HCT116 (cell line): ENCODE data around the gene CSNK1G2.

Source experiments
- EZH2 ChIP-seq: fragments of 200-600 bp; sonication (generic); IDR thresholded peaks from 2 replicates; pipeline ENCODE4 v1.6.1; 2017; ENCODE audit warnings: antibody characterized with exemption, mixed run types
- FOSL1 ChIP-seq: IDR thresholded peaks from 2 replicates; pipeline ENCODE4 v1.6.1; 2012; ENCODE audit warnings: low read depth
- JUND ChIP-seq: IDR thresholded peaks from 2 replicates; pipeline ENCODE4 v1.6.1; 2012
- POLR2A ChIP-seq: IDR thresholded peaks from 2 replicates; pipeline ENCODE4 v1.7.0; 2011; ENCODE audit warnings: borderline replicate concordance; ENCODE audit not compliant: insufficient read depth, insufficient read length; ENCODE audit errors: extremely low read depth
- POLR2AphosphoS5 ChIP-seq: IDR thresholded peaks from 2 replicates; pipeline ENCODE4 v1.6.1; 2011; ENCODE audit warnings: mild to moderate bottlenecking, low read depth, low read length, moderate library complexity
- SRF ChIP-seq: IDR thresholded peaks from 2 replicates; pipeline ENCODE4 v1.6.1; 2012; ENCODE audit warnings: low read depth
- TCF7L2 ChIP-seq: IDR thresholded peaks from 2 replicates; pipeline ENCODE4 v1.7.0; 2011; ENCODE audit warnings: borderline replicate concordance, inconsistent platforms; ENCODE audit not compliant: insufficient read depth, insufficient read length; ENCODE audit errors: extremely low read depth
- ZFX ChIP-seq: fragments of 450-650 bp; IDR thresholded peaks from 2 replicates; pipeline ENCODE4 v1.6.1; 2017
- TF ChIP-seq, protein P1 (sequence below), 3 experiments: fragments of 200-600 bp in 1 of 3; sonication (generic) in 1 of 3; IDR thresholded peaks in 2 of 3; conservative IDR thresholded peaks in 1 of 3; 2 replicates each; pipeline ENCODE4 v1.5.1; 2012 to 2017; ENCODE audit warnings: low read depth in 2 of 3, low read length in 2 of 3, antibody characterized with exemption in 1 of 3, borderline replicate concordance in 1 of 3, control low read depth in 1 of 3, mild to moderate bottlenecking in 1 of 3, mixed read lengths in 1 of 3, mixed run types in 1 of 3, moderate library complexity in 1 of 3; ENCODE audit not compliant: insufficient read depth in 1 of 3
- TF ChIP-seq, protein P2 (sequence below): IDR thresholded peaks from 2 replicates; pipeline ENCODE4 v1.6.1; 2012; ENCODE audit warnings: low read depth
- TF ChIP-seq, protein P3 (sequence below): IDR thresholded peaks from 2 replicates; pipeline ENCODE4 v1.6.1; 2012
- TF ChIP-seq, protein P4 (sequence below): IDR thresholded peaks from 2 replicates; pipeline ENCODE4 v1.6.1; 2012
- TF ChIP-seq, protein P5 (sequence below): IDR thresholded peaks from 2 replicates; pipeline ENCODE4 v1.6.1; 2011; ENCODE audit warnings: mild to moderate bottlenecking, low read length, moderate library complexity; ENCODE audit not compliant: insufficient replicate concordance; ENCODE audit errors: extremely low read depth

DNA sequence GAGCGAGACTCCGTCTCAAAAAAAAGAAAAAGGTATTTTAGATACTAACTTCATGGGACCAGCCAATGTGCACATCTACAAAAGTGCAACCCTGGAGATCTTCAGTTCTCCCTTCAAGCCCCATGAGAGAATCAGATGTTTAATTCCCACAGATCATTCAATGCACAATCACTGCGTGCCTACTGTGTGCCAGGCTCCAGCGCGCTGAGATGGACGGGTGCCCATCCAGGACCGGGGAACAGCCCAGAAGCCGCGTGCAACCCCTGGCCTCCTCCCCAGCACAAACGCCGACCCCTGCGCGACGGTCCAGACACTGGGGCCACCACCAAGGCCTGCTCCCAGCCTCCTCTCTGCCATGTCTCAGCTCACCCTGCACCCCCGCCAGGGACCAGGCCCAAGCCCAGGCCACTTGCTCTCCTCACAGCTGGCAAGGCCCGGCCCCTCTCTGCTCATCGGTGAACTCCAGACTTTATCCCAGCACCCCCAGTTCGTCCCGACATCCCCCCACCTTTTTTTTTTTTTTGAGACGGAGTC, 69.2 kb downstream of the CSNK1G2 start:
- TF ChIP-seq, protein P1, sequence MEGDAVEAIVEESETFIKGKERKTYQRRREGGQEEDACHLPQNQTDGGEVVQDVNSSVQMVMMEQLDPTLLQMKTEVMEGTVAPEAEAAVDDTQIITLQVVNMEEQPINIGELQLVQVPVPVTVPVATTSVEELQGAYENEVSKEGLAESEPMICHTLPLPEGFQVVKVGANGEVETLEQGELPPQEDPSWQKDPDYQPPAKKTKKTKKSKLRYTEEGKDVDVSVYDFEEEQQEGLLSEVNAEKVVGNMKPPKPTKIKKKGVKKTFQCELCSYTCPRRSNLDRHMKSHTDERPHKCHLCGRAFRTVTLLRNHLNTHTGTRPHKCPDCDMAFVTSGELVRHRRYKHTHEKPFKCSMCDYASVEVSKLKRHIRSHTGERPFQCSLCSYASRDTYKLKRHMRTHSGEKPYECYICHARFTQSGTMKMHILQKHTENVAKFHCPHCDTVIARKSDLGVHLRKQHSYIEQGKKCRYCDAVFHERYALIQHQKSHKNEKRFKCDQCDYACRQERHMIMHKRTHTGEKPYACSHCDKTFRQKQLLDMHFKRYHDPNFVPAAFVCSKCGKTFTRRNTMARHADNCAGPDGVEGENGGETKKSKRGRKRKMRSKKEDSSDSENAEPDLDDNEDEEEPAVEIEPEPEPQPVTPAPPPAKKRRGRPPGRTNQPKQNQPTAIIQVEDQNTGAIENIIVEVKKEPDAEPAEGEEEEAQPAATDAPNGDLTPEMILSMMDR (IDR thresholded peaks at IDR 0.05 in 2 of 3, conservative IDR thresholded peaks at IDR 0.05 in 1 of 3; ENCODE audit: borderline replicate concordance in 1 of 3, insufficient read depth in 1 of 3, low read depth in 2 of 3, low read length in 2 of 3), result no peak
- TF ChIP-seq POLR2A (no peak), ZFX (no peak), POLR2AphosphoS5 (no peak), TCF7L2 (no peak), SRF (no peak), JUND (no peak), FOSL1 (no peak), EZH2 (no peak)
- TF ChIP-seq, protein P2, sequence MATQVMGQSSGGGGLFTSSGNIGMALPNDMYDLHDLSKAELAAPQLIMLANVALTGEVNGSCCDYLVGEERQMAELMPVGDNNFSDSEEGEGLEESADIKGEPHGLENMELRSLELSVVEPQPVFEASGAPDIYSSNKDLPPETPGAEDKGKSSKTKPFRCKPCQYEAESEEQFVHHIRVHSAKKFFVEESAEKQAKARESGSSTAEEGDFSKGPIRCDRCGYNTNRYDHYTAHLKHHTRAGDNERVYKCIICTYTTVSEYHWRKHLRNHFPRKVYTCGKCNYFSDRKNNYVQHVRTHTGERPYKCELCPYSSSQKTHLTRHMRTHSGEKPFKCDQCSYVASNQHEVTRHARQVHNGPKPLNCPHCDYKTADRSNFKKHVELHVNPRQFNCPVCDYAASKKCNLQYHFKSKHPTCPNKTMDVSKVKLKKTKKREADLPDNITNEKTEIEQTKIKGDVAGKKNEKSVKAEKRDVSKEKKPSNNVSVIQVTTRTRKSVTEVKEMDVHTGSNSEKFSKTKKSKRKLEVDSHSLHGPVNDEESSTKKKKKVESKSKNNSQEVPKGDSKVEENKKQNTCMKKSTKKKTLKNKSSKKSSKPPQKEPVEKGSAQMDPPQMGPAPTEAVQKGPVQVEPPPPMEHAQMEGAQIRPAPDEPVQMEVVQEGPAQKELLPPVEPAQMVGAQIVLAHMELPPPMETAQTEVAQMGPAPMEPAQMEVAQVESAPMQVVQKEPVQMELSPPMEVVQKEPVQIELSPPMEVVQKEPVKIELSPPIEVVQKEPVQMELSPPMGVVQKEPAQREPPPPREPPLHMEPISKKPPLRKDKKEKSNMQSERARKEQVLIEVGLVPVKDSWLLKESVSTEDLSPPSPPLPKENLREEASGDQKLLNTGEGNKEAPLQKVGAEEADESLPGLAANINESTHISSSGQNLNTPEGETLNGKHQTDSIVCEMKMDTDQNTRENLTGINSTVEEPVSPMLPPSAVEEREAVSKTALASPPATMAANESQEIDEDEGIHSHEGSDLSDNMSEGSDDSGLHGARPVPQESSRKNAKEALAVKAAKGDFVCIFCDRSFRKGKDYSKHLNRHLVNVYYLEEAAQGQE, result no peak
- TF ChIP-seq, protein P3, sequence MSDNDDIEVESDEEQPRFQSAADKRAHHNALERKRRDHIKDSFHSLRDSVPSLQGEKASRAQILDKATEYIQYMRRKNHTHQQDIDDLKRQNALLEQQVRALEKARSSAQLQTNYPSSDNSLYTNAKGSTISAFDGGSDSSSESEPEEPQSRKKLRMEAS, result no peak
- TF ChIP-seq, protein P4, sequence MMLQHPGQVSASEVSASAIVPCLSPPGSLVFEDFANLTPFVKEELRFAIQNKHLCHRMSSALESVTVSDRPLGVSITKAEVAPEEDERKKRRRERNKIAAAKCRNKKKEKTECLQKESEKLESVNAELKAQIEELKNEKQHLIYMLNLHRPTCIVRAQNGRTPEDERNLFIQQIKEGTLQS, result no peak
- TF ChIP-seq, protein P5, sequence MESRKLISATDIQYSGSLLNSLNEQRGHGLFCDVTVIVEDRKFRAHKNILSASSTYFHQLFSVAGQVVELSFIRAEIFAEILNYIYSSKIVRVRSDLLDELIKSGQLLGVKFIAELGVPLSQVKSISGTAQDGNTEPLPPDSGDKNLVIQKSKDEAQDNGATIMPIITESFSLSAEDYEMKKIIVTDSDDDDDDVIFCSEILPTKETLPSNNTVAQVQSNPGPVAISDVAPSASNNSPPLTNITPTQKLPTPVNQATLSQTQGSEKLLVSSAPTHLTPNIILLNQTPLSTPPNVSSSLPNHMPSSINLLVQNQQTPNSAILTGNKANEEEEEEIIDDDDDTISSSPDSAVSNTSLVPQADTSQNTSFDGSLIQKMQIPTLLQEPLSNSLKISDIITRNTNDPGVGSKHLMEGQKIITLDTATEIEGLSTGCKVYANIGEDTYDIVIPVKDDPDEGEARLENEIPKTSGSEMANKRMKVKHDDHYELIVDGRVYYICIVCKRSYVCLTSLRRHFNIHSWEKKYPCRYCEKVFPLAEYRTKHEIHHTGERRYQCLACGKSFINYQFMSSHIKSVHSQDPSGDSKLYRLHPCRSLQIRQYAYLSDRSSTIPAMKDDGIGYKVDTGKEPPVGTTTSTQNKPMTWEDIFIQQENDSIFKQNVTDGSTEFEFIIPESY, result no peak
